Bone marrow (tissue), 2 donors: Measurements from ENCODE around the gene DYRK1A.
"Not testable (repeated sequence)": the region's sequence is repeated elsewhere in the genome, so short reads cannot be mapped to it uniquely, and the experiment has no call there.

Experiments used
- DNase-seq, 2 donors: peaks; one replicate each; lab custom pipeline; 2025; lab: John Stamatoyannopoulos, UW

The DYRK1A gene

GRCh38 chr21:37528150-37528937, 161.8 kb downstream of the DYRK1A start:
- no peak for DNase-seq

- no peak for DNase-seq
Measured at GRCh38 chr21:37529649-37530048, 163.1 kb downstream of the DYRK1A start.

GRCh38 chr21:37530901-37531351, 164.4 kb downstream of the DYRK1A start:
- no peak for DNase-seq

GRCh38 chr21:37531431-37531932, 164.9 kb downstream of the DYRK1A start:
- DNase-seq: no peak

- DNase-seq: no peak
Measured at GRCh38 chr21:37532868-37533780, 166.6 kb downstream of the DYRK1A start.

GRCh38 chr21:37534431-37534830, 167.9 kb downstream of the DYRK1A start:
- DNase-seq: no peak

GRCh38 chr21:37535130-37535529, 168.6 kb downstream of the DYRK1A start:
- no peak for DNase-seq

- no peak for DNase-seq
Measured at GRCh38 chr21:37535672-37536071, 169.1 kb downstream of the DYRK1A start.

GRCh38 chr21:37536616-37537278, 170.2 kb downstream of the DYRK1A start:
- DNase-seq: peak in 1 of 2 donors; percentile 18

- DNase-seq: no peak
Measured at GRCh38 chr21:37537391-37537996, 170.9 kb downstream of the DYRK1A start.

GRCh38 chr21:37538971-37539590, 172.5 kb downstream of the DYRK1A start:
- DNase-seq: no peak

- DNase-seq: not testable (repeated sequence)
Measured at GRCh38 chr21:37541128-37541527, 174.6 kb downstream of the DYRK1A start.

- no peak for DNase-seq
Measured at GRCh38 chr21:37542512-37542911, 175.9 kb downstream of the DYRK1A start.

- no peak for DNase-seq
Measured at GRCh38 chr21:37546299-37546908, 179.8 kb downstream of the DYRK1A start.

- DNase-seq: peak in 1 of 2 donors; percentile 71
Measured at GRCh38 chr21:37546949-37547614, 180.5 kb downstream of the DYRK1A start.

- DNase-seq: peak in 1 of 2 donors; percentile 71
Measured at GRCh38 chr21:37547615-37548200, 181.1 kb downstream of the DYRK1A start.

GRCh38 chr21:37548521-37548981, 182.0 kb downstream of the DYRK1A start:
- DNase-seq: peak in 1 of 2 donors; percentile 17

- not testable (repeated sequence) for DNase-seq
Measured at GRCh38 chr21:37549730-37550129, 183.2 kb downstream of the DYRK1A start.

GRCh38 chr21:37550157-37550556, 183.6 kb downstream of the DYRK1A start:
- no peak for DNase-seq
